Omental fat pad (tissue), 4 donors: ENCODE measurements around the gene EPS8L1. TPM values are rescaled to one million over a fixed set of nuclear protein-coding genes. Genes with fewer than 3 reads are reported as not detected.
A peak's percentile ranks its signal among the peaks of the same experiment; 100 is the strongest.
"Not testable (repeated sequence)": the region's sequence is repeated elsewhere in the genome, so short reads cannot be mapped to it uniquely, and the experiment has no call there.

Experiments used
- ATAC-seq: fragments of 150-250 bp; one replicate; pipeline ENCODE4 v1.9.1; 2016; ENCODE audit warnings: mild to moderate bottlenecking, moderate library complexity; ENCODE audit not compliant: low FRiP score
- DNase-seq: peaks from one replicate; pipeline ENCODE4 v3.0.0-alpha.2; 2019; ENCODE audit warnings: low spot score
- total RNA-seq, 4 donors: library from RNA; depleted of rRNA; stranded (reverse); fragments of >200 nt; gene quantifications; one replicate each; pipeline ENCODE4 v1.1.0, GENCODE V29; 2016
- TF ChIP-seq, protein P1 (sequence below), 3 donors: fragments of 450-650 bp; IDR thresholded peaks; one replicate each; pipeline ENCODE4 v1.5.1; 2016 to 2017; ENCODE audit warnings: antibody characterized with exemption in 3 of 3, mild to moderate bottlenecking in 3 of 3, moderate library complexity in 2 of 3

EPS8L1 gene
- total RNA-seq, 4 donors from 2014 or later = 0.95 to 41.7 (median 15.5) TPM

DNA sequence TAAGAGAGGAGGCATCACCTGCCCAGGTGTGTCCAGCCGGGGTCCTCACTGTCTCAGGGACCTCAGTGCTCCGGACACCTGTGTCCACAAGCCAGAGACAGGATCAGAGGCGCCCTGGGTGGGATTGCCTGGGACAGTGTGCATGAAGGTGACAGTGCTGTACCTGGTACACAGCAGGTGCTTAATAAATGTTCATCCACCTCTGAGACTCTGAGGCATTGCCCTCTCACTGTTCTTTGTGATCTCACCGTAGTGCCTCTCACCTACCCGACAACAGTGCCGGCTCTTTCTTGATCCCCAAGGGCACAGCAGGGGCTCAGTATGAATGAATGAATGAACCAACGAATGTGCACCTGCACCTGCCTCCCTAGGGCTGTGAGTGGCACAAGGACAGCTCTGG lies 21.9 kb upstream of the EPS8L1 start:
- DNase-seq = no peak
- ATAC-seq = no peak
- TF ChIP-seq, protein P1, sequence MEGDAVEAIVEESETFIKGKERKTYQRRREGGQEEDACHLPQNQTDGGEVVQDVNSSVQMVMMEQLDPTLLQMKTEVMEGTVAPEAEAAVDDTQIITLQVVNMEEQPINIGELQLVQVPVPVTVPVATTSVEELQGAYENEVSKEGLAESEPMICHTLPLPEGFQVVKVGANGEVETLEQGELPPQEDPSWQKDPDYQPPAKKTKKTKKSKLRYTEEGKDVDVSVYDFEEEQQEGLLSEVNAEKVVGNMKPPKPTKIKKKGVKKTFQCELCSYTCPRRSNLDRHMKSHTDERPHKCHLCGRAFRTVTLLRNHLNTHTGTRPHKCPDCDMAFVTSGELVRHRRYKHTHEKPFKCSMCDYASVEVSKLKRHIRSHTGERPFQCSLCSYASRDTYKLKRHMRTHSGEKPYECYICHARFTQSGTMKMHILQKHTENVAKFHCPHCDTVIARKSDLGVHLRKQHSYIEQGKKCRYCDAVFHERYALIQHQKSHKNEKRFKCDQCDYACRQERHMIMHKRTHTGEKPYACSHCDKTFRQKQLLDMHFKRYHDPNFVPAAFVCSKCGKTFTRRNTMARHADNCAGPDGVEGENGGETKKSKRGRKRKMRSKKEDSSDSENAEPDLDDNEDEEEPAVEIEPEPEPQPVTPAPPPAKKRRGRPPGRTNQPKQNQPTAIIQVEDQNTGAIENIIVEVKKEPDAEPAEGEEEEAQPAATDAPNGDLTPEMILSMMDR (IDR thresholded peaks at IDR 0.05) = no peak

DNA sequence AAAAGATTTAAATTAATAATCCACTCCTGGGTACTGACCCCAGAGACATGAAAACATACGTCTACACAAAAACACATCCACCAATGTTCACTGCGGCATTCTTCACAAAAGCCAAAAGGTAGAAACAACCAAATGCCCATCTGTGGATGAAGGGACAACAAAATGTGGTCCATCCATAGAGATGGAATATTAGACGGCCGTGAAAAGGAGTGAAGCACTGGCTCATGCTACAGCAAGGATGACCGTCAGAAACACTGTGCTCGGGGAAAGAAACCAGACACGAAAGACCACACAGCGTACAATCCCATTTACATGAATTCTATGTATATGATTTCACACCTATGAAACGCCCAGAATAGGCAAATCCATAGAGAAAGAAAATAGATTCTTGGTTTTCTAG lies 18.8 kb upstream of the EPS8L1 start:
- DNase-seq (no peak), ATAC-seq (no peak)
- TF ChIP-seq, protein P1 (IDR thresholded peaks at IDR 0.05) = no peak

DNA sequence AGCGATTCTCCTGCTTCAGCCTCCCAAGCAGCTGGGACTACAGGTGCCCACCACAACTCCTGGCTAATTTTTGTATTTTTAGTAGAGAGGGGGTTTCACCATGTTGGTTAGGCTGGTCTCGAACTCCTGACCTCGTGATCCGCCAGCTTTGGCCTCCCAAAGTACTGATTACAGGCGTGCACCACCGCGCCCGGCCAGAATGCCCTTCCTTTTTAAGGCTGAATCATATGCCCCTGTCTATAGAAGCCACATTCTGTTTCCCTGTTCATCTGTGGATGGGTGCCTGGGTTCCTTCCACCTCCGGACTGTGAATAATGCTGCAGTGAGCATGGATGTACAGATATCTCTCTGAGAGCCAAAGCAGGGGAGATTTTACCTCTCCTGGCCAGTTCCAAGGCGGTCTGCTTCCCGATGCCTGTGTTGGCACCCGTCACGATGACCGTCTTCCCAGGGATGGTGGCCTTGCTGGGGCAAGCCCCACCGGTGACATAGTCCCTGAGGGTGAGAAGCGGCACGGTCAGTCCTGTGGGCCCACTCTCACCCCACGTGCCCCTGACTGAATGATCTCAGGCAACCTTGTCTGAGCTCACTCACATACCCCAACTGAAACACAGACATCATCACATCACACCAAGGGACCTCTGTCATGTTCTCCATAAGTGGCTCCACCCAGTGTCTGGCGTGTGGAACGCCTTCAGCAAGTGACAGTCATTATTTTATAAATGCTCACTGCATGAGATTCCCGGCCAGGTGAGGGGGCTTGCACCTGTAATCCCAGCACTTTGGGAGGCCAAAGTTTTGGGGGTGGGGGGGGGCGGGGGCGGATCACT lies 16.7 kb upstream of the EPS8L1 start:
- TF ChIP-seq, protein P1 (IDR thresholded peaks at IDR 0.05) = no peak
- no peak for ATAC-seq
- no peak for DNase-seq

DNA sequence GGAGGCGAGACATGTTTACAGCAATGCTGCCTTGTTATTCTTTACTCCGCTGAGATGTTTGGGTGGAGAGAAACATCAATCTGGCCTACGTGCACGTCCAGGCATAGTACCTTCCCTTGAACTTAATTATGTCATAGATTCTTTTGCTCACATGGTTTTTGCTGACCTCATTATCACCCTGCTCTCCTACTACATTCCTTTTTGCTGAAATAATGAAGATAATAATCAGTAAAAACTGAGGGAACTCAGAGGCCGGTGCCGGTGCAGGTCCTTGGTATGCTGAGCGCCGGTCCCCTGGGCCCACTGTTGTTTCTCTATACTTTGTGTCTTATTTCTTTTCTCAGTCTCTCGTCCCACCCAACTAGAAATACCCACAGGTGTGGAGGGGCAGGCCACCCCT lies 15.4 kb upstream of the EPS8L1 start:
- ATAC-seq, DNase-seq: not testable (repeated sequence)

DNA sequence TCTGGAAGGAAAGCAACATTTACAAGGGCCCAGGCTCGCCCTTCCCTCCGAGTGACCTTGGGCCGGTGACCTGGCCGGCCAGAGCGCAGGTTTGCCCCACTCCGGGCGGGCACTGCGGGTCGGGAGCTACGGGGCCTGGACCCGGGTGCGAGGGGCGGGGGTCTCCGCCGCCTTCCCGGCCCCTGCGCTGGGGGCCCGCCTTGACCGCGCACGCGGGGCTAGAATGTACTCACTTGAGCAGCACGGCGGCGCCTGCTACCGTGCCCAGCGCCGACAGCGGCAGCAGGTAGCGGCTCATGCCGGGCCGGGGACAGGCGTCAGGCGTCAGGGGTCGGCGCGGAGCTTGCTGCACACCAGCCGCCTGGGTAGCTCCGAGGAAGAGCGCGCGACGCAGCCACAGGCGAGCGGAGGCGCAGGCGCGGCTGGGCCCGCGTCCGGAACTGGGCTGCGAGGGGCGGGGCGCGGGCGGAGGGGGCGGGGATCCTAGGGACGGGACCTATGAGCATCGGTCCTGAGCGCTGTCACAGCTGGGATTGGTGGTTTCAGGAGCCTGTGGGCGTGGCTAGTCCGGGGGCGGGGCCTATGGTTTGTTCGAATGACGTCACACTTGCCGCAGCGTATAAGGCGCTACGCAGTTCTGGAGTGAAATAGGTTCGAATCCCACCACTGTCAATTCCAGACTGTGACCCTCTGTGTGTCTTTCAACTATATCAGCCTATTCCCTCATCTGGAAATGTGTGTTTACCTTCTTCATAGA lies 12.8 kb upstream of the EPS8L1 start, which contains the start of gene RDH13:
Gene RDH13, minus strand, starts transcription at position 414 of the 757 bp plus-strand sequence. Its CDS starts 116 bp downstream, at position 298.
- TF ChIP-seq, protein P1 (IDR thresholded peaks at IDR 0.05) = no peak
- DNase-seq (peak; percentile 99), ATAC-seq (peak; percentile 98)

DNA sequence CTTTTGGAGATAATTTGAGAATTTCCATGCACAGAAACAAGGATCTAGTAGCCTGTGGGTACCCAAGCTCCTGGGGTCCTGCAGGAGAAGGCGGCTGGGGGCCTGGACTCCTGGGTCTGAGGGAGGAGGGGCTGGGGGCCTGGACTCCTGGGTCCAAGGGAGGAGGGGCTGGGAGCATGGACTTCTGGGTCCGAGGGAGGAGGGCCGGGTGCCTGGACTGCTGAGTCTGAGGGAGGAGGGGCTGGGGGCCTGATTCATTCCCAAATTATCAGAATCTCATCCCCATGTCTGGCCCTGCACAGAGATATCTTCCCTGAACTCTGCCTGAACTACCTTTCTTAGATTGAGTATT lies 12.2 kb upstream of the EPS8L1 start:
- no peak for ATAC-seq
- TF ChIP-seq, protein P1 (IDR thresholded peaks at IDR 0.05) = no peak
- DNase-seq = no peak

DNA sequence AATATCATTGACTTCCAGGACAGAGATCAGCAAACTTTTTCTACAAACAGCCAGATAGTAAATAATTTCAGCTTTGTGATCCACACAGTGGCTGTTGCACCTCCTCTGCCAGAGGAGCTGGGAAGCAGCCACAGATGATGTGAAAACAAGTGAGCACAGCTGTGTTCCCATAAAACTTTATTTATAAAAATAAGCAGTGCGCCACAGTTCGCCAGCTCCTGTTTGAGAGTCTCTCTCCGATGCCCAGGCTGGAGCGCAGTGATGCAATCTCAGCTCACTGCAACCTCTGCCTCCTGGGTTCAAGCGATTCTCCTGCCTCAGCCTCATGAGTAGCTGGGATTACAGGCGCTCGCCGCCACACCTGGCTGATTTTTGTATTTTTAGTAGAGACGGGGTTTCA lies 10.2 kb upstream of the EPS8L1 start:
- ATAC-seq, DNase-seq: not testable (repeated sequence)
